HG03135 (cell line): ENCODE results near the gene CAVIN4.

Experiments
- ATAC-seq: cut with Tn5 transposase; IDR thresholded peaks from one replicate; pipeline ENCODE4 v1.9.1; 2021; ENCODE audit warnings: mild to moderate bottlenecking, moderate library complexity; ENCODE audit not compliant: unreplicated experiment

Gene CAVIN4

DNA sequence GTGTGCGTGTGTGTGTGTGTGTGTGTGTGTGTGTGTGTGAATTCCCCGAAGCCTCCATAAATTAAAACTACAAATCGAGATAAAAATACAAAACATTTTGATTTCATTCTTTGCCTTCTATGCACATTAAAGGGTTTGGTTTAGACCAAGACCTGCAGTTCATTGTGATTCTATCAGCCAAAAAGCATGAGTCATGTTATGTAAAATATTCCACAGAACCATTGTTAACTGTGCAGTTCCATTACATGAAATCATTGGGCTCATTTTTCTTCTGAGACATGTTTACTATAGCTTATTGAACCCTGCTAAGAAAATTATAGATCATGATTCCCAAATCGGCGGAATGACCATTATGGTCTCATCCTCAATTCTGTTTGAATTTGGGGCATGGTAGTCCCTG lies 11.7 kb downstream of the CAVIN4 start:
- no peak for ATAC-seq

DNA sequence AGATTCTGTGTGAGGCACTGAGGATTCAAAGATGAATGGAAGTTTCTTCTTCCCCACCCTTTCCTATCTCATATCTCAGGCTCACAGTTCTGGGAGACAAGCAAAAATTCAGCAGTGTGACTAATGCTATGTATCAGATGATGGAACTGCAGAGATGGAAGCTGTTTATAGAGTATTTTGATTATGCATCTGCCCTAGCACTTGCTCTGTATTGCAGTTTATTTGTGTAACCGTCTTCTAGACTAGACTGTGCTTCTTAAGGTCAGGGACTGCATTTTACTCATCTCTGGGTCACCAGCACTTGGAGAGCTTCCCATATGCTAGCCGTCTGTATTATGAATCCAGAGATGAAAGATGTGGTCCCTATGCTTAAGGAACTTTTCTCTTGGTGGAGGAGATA lies 12.6 kb downstream of the CAVIN4 start:
- ATAC-seq, result no peak

DNA sequence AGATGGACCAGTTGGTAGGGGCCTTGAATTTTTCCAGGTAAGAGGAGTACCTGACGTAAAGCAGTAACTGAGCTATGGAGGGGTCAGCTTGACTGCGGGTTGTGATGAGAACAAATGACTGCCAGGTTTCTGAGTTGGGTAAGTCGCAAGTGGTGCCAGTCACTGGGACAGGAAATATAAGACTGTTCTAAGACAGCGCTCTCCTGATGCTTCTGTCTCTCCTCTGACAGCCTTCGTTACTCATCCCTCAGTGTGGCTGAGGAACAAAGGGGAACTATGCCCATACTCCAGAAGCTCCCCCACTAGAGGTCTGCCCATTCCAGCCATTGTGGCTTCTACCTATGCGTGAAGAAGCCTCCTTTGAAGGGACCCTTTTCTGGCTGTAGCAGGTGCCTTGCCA lies 13.3 kb downstream of the CAVIN4 start:
- ATAC-seq, result no peak

DNA sequence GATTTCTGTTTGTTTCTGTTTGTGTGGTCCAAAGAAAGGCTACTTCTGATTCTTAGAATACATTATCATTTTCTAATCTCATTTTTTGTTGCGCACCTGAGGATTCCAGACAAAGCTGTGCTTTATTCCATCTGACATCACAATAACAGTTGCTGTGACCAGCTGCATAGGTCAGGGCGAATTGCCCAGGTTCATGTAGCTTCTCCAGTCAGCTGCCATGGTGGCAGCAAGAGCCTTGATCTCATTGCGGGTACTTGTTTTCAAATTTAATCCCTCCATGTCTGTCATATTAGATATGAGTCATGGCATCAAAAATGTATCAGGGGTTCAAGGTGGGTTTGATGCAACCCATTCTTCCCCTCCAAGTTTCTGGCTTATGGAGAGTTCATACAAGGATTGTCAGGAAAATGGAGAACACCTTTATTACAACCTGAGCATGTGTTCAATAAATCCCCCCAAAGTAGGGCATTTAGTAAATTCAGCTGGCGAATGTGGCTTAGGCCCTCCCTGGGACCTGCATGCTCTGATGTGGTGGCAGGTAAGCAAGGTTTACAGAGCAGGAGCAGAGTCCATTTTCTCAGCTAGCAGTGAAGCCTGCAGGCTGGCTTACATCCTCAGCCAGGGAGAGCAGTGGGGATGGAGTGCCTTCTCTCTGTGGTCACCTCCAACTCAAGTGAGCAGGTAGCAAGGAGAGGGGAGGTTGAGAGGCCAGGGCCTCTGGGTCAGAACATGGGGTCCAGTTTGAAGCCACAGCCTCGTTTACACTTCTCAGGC lies 13.9 kb downstream of the CAVIN4 start:
- ATAC-seq, result no peak

DNA sequence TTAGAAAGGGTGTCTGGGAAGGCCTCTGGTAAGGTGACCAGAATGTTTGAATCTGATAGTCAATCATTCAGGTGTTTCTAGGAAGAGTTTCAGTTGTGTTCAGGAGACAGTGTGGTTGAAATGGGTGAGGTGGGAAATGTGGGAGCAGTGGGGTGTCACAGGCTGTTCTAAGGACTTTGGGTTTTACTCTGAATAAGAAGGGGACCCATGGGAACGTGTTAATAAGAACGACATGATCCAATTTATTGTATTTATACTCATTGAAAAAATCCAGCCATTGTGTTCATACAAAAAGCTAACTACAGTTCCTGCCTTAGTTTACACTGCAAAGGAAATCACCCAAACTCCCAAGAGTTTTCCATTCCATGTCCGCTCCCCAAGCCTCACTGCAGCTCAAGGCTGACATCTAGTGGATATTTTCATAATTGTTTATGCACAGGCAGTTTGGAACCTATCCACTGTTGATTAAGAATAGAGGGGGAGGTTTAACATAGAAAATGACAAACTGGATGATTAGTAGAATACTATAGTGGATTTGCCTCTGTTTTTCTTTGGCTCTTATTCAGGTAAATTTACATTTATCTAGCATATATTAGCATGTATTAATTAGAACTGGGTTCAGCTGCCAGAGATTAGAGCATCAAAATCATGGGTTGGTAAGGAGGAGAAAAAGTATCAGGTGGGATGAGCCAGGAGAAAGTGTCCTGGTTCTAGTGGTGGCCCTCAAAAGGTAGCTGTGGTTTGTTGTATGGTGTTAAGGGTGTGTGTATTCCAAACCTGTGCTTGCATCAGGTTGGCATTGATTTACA lies 17.7 kb downstream of the CAVIN4 start:
- no peak for ATAC-seq

DNA sequence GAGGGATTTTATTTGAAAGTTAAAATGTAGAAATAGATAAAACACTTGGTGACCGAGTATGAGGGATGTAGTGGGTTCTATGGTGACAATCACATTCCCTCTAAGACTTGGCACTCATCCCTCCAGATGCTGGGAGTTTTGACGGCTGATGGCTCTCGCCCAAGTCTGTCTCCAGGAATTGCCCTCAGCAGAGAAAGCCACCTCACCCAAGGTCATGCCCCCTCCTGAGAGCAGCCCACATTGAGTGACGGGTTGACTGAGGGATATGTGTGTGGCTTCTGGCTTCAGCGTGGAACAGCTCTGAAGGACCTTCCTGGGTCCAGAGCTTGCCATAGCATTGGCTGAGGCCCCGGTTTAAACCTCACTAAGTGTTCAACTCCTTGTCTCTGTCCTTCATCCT lies 19.4 kb downstream of the CAVIN4 start:
- ATAC-seq, result no peak

DNA sequence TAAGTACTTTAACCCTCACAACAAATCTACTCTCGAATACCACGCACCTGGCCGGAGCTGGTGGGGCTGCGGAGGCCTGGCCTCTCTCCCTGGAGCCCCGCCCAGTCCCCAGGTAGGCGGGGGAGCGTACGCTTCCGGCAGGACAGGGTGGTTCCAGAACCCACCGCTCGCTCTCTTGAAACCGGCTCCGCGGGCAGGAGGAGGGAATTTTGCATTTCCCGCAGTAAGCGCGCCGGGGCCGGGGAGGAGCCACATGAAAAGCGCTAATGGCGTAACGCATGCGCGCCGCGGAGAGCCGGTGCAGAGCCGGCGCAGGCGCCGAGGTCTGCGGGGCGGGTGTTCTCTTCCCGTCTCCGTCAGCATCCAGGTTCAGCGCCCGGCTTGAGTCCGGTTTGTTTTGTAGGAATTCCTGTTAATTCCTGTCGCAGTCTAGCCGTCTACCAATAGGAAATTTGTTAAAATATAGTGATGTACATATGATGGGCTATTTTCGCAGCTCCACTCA lies 20.8 kb downstream of the CAVIN4 start:
- ATAC-seq, result peak; percentile 72

DNA sequence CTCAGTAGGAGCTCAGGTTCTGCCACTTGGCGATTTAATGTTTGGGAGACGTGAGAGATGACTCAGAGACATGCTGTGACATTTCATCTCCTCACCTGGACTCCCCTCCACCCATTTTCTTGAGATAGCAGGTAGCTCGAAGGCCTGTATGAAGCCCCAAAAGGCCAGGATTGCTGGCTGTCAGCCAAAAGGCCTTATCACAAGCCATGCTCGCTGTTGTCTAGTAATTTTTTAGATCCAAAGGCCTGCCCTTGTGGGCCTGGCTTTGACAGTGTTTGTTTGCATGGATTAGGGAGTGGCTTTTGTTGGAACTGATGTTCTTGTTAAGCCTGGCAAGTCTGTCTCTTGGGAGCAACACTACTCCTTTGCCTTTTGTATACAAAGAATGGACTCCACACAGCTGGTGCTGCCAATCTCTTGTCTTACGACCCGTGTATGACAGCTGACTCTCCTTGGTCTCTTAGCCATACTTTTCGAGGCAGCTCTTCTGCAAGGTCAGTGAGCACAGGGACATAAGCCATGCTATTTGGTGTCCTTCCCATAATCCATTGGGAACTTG lies 22.7 kb downstream of the CAVIN4 start:
- ATAC-seq, result no peak

DNA sequence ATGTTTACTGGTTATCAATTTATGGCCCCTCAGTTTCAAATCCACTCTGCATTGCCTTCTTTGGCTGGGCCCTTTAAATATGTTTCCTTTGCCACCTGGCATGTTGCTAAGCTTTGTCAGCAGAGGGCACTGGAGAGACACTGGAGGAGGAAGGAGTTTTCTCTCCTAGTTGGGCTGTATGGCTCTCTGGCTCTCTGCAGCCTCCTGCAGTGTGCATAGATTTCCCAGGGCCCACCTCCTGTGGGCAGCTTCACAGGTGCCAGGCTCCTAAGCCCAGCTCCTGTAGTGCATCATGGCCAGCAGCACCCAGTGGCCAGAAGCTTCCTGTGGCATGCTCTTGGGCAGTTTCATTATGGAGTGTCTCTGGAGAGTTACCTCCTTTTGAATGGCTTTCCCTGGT lies 23.3 kb downstream of the CAVIN4 start:
- ATAC-seq, result no peak

DNA sequence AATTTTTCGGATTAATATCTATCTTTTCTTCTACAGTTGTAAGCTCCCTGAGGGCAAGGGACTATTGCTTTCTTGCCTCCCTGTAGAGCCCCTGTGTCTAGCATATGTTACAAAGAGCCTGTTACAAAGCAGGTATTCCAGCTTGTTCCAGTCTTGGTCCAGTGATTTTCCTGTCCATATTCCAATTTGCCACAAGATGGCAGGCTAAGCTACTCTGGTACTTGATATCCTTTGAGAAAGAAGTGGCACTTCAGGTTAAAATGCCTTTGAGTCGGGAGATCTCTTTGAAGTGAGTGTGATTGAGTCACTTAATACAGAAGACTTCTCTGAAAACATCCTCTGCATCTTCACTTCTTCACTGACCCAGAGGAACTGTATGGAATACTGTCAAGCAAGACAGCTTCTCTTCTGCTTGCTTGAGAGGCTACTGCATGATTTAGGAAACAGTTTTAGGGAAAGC lies 24.5 kb downstream of the CAVIN4 start:
- ATAC-seq, result no peak

DNA sequence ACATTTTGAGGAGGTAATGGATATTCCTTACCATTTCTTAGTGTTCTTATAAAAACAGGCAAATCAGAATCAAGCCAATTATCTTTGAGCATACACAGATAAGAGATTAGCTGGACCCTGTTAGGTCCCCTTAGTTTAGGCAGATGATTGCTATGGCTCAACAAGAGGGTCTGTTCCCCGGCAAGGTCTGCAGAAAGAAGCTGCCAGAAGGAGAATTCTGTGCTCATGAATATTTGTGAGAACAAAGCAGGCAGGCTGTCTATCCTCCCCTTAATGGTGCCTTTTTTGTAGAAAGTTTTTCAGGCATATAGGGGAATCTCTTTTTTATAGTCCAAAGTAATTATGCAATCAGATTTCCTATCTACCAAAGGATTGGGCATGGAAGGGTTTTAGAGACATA lies 27.5 kb downstream of the CAVIN4 start:
- no peak for ATAC-seq

DNA sequence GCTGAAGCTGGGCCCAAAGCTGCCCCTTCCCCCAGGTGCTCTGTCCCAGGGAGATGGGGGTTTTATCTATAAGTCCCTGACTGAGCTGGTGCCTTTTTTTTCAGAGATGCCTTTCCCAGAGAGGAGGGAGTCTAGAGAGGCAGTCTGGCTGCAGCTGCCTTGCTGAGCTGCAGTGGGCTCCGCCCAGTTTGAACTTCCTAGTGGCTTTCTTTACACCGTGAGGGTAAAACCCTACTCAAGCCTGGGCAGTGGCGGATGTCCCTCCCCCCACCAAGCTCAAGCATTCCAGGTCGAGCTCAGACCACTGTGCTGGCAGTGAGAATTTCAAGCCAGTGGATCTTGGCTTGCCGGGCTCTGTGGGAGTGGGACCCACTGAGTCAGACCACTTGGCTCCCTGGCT lies 41.3 kb downstream of the CAVIN4 start:
- no peak for ATAC-seq

DNA sequence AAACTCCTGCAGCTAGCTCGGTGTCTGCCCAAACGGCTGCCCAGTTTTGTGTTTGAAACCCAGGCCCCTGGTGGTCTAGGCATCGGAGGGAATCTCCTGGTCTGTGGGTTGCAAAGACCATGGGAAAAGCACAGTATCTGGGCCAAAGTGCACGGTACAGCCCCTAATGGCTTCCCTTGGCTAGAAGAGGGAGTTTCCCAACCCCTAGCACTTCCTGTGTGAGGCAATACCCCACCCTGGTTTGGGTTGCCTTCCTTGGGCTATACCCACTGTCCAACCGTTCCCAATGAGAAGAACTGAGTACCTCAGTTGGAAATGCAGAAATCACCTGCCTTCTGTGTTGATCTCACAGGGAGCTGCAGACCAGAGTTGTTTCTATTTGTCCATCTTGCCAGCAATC lies 41.8 kb downstream of the CAVIN4 start:
- ATAC-seq, result no peak

DNA sequence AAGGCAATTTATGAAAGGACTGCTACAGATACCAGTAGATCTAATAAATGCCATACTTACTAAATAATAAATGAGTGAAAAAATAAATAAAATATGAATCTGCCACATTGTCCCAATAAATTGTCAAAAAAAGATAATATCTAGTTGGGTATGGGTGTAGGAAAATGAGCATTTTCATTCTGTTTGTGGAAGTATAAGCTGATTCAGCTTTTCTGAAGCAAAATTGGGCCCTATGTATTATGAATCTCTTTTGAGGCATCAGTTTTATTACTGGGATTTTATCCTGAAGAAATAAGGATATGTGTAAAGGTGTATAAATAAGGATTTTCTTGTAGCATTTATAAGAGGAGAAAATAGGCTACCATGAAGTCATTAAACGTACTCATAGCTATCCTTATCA lies 46.1 kb downstream of the CAVIN4 start:
- ATAC-seq, result no peak

DNA sequence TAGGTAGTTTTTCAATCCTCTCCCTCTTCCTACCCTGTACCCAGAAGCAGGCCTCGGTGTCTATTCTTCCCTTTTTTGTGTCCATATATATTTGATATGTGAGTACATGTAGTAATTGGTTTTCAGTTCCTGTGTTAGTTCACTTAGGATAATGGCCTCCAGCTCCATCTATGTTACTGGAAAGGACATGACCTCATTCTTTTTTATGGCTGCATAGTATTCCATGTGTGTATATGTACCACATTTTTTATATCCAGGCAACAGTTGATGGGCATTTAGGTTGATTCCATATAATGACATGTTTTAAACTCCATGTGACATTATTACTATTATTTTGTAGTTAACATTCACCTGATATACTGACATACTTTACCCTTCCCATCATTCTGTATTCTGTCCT lies 49.1 kb downstream of the CAVIN4 start:
- no peak for ATAC-seq

DNA sequence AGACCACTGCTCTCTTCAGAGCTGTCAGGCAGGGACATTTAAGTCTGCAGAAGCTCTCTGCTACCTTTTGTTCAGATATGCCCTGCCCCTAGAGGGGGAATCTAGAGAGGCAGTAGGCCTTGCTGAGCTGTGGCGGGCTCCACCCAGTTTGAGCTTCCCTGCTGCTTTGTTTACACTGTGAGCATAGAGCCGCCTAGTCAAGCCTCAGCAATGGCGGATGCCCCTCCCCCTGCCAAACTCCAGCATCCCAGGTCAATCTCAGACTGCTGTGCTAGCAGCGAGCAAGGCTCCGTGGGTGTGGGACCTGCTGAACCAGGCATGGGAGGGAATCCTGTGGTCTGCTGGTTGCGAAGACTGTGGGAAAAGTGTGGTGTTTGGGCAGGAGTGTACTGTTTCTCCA lies 59.9 kb downstream of the CAVIN4 start:
- ATAC-seq, result no peak
